B cell (primary cell): ENCODE data around the gene NOG. TPM values are rescaled to one million over a fixed set of nuclear protein-coding genes. Genes with fewer than 3 reads are reported as not detected.

Experiments used
- ATAC-seq: fragments of 200-7000 bp; cut with Tn5 transposase; one replicate; pipeline ENCODE4 v1.10.0; 2021; ENCODE audit warnings: low read depth, mild to moderate bottlenecking, moderate number of reproducible peaks, moderate library complexity
- CTCF ChIA-PET: fragments of 350-600 bp; sonication (Branson Sonifier 250); formaldehyde crosslinking; loops from one replicate; lab custom pipeline; 2021; ENCODE audit warnings: antibody characterized with exemption, inconsistent platforms; lab: Charles Lee
- POLR2A ChIA-PET: fragments of 350-600 bp; sonication (Branson Sonifier 250); formaldehyde crosslinking; loops from one replicate; lab custom pipeline; 2021; ENCODE audit warnings: antibody characterized with exemption; lab: Charles Lee
- DNase-seq: peaks from one replicate; pipeline ENCODE4 v3.0.0; 2013
- H2AFZ ChIP-seq: 2 replicates; pipeline ENCODE4 v1.6.1; 2012; ENCODE audit warnings: mild to moderate bottlenecking, low read depth, low read length; ENCODE audit not compliant: insufficient read depth, poor library complexity, severe bottlenecking
- H3K27ac ChIP-seq, 2 donors: 1 replicate in 1 of 2; 2 replicates in 1 of 2; pipeline ENCODE4 v1.5.1; 2012 to 2013; ENCODE audit warnings: low read length in 2 of 2, mild to moderate bottlenecking in 2 of 2, moderate library complexity in 1 of 2
- H3K27me3 ChIP-seq, 4 experiments: fragments of 200-600 bp in 1 of 4; sonication (generic) in 1 of 4; replicated peaks in 1 of 4; 1 replicate in 2 of 4; 2 replicates in 2 of 4; pipeline versions ENCODE4 v1.6.1 to v1.7.0; 2013 to 2016; ENCODE audit warnings: low read length in 3 of 4, mild to moderate bottlenecking in 2 of 4, mixed read lengths in 1 of 4, moderate library complexity in 1 of 4; ENCODE audit not compliant: insufficient read depth in 4 of 4, control insufficient read depth in 3 of 4; ENCODE audit errors: control extremely low read depth in 1 of 4
- H3K36me3 ChIP-seq, 2 experiments: replicated peaks in 1 of 2; 1 replicate in 1 of 2; 2 replicates in 1 of 2; pipeline versions ENCODE4 v1.6.1 to v1.7.1; 2013; ENCODE audit warnings: low read length in 1 of 2; ENCODE audit not compliant: insufficient read depth in 2 of 2, control insufficient read depth in 1 of 2; ENCODE audit errors: control extremely low read depth in 1 of 2, extremely low read depth in 1 of 2
- H3K4me1 ChIP-seq, 2 donors: fragments of 200-600 bp in 1 of 2; sonication (generic) in 1 of 2; 1 replicate in 1 of 2; 2 replicates in 1 of 2; pipeline versions ENCODE4 v1.5.1 to v1.6.1; 2013 to 2017; ENCODE audit warnings: low read length in 2 of 2; ENCODE audit not compliant: control insufficient read depth in 2 of 2, insufficient read depth in 2 of 2
- H3K4me2 ChIP-seq: replicated peaks from 2 replicates; pipeline ENCODE3; 2012; ENCODE audit warnings: mild to moderate bottlenecking, low read depth, low read length; ENCODE audit not compliant: poor library complexity, severe bottlenecking
- H3K4me3 ChIP-seq, 5 experiments: fragments of 200-600 bp in 1 of 5; sonication (generic) in 1 of 5; 1 replicate in 3 of 5; 2 replicates in 2 of 5; pipeline versions ENCODE4 v1.5.1 to v1.7.0; 2011 to 2016; ENCODE audit warnings: low read length in 4 of 5, mild to moderate bottlenecking in 4 of 5, low read depth in 2 of 5, control low read depth in 1 of 5, moderate library complexity in 1 of 5; ENCODE audit not compliant: insufficient read depth in 1 of 5; ENCODE audit errors: control extremely low read depth in 1 of 5, extremely low read depth in 1 of 5
- H3K79me2 ChIP-seq: fragments of 200-600 bp; sonication (generic); one replicate; pipeline ENCODE4 v1.6.0; 2016; ENCODE audit warnings: low read length; ENCODE audit not compliant: control insufficient read depth, insufficient read depth
- H3K9ac ChIP-seq: fragments of 200-600 bp; sonication (generic); 2 replicates; pipeline ENCODE4 v1.6.1; 2017; ENCODE audit warnings: mild to moderate bottlenecking, low read length, moderate library complexity
- H3K9me3 ChIP-seq, 3 donors: one replicate each; pipeline versions ENCODE4 v1.6.1 to v1.7.1; 2013; ENCODE audit warnings: low read length in 2 of 3; ENCODE audit not compliant: control insufficient read depth in 2 of 3, insufficient read depth in 1 of 3; ENCODE audit errors: control extremely low read depth in 1 of 3
- H4K20me1 ChIP-seq: 2 replicates; pipeline ENCODE4 v1.6.0; 2012; ENCODE audit warnings: mild to moderate bottlenecking, low read length; ENCODE audit not compliant: insufficient read depth, control insufficient read depth, poor library complexity, severe bottlenecking
- H3K27ac Mint-ChIP-seq: one replicate; pipeline ENCODE4 v1.8.0; 2021; ENCODE audit warnings: mixed read lengths
- H3K27me3 Mint-ChIP-seq: one replicate; pipeline ENCODE4 v1.8.0; 2021; ENCODE audit warnings: mixed read lengths
- H3K4me1 Mint-ChIP-seq: one replicate; pipeline ENCODE4 v1.8.0; 2021; ENCODE audit warnings: mixed read lengths
- H3K4me3 Mint-ChIP-seq: one replicate; pipeline ENCODE4 v1.8.0; 2021; ENCODE audit warnings: mixed read lengths
- H3K9me3 Mint-ChIP-seq: one replicate; pipeline ENCODE4 v1.8.0; 2022; ENCODE audit warnings: mixed read lengths; ENCODE audit not compliant: insufficient read depth
- EZH2 ChIP-seq: IDR thresholded peaks from 2 replicates; pipeline ENCODE4 v1.6.1; 2012; ENCODE audit warnings: borderline replicate concordance, low read depth, mild to moderate bottlenecking, moderate library complexity, low read length; ENCODE audit not compliant: insufficient read depth, poor library complexity, severe bottlenecking
- WGBS: methylation state at CpG from one replicate; pipeline ENCODE4 v1.1.5; 2013; ENCODE audit warnings: missing lambda C conversion rate; ENCODE audit not compliant: insufficient coverage; 5-methylcytosine and 5-hydroxymethylcytosine counted together
- intact Hi-C: fragments of 100-400 bp; cut with micrococcal nuclease; formaldehyde crosslinking; loops from one replicate; pipeline ENCODE4 v1.10.0; 2022
- polyA plus RNA-seq: library from polyadenylated mRNA; depleted of rRNA; stranded (reverse); fragments of >200 nt; gene quantifications from 2 replicates; pipeline ENCODE4 v1.2.3, GENCODE V29; 2012
- total RNA-seq, 2 donors: library from RNA; stranded (reverse); fragments of 120-200 nt in 1 of 2; gene quantifications; 1 replicate in 1 of 2; 2 replicates in 1 of 2; pipeline versions ENCODE4 v1.2.3 to v1.2.4, GENCODE V29; 2013 to 2022
- TF ChIP-seq, protein P1 (sequence below): fragments of 200-600 bp; IDR thresholded peaks from one replicate; pipeline ENCODE4 v1.8.0; 2022; ENCODE audit warnings: antibody characterized with exemption, mild to moderate bottlenecking

Gene NOG
- total and polyA plus RNA-seq, 2 donors (not counting 1 experiment from before 2014, with no cell fraction given) = not detected

DNA sequence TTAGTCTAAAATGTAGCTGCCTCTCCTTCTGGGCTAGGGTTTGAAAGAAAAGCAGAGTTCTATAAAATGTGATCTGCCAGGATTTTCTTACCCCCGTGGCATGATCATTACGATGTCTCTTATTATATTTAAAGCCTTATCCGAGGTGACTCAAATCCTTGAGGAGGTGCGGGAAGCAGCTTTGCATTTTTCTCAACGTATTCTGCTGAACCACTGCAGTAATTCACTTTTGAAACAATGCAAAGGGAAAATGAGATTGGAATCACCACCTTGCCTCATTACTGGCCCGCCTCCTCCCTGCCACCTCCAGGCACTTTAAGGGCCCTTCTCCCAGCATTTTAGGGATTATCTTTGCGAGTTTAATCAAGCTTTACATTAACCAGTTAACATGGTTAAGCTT is 9.7 kb upstream of the NOG start:
- ATAC-seq = no peak
- no peaks in the 10 kb centered on the region for H4K20me1 ChIP-seq
- H3K4me2 ChIP-seq = no peak overlapping the region
- no peak overlapping the region for H3K4me3 Mint-ChIP-seq
- CTCF ChIA-PET = interaction anchor here (0.8 to 2.0 kb wide), 2 partner anchors 9 to 132 kb away, joined by 3 to 9 read pairs; partner anchors contain the start of gene NOG
- DNase-seq = no peak
- no peak overlapping the region for H3K4me3 ChIP-seq
- intact Hi-C loops = no loop called here
- H3K79me2 ChIP-seq = no peaks in the 10 kb centered on the region
- H3K9me3 Mint-ChIP-seq = peaks cover 5% of the 10 kb centered on the region
- H3K9ac ChIP-seq = no peak overlapping the region
- H3K27me3 ChIP-seq = peaks cover 0 to 4% (median 2%) of the 10 kb centered on the region in 4 experiments
- no peaks in the 10 kb centered on the region for H3K4me1 Mint-ChIP-seq
- H2AFZ ChIP-seq = no peak overlapping the region
- POLR2A ChIA-PET = no interaction called here
- H3K27me3 Mint-ChIP-seq = peaks cover 45% of the 10 kb centered on the region
- no peaks in the 10 kb centered on the region for H3K9me3 ChIP-seq
- no peak overlapping the region for H3K27ac Mint-ChIP-seq
- WGBS = 97% methylated on average over 5 of the region's 7 CpGs
- H3K27ac ChIP-seq = no peak overlapping the region
- H3K36me3 ChIP-seq = no peaks in the 10 kb centered on the region
- TF ChIP-seq EZH2 = no peak
- H3K4me1 ChIP-seq = no peaks in the 10 kb centered on the region

DNA sequence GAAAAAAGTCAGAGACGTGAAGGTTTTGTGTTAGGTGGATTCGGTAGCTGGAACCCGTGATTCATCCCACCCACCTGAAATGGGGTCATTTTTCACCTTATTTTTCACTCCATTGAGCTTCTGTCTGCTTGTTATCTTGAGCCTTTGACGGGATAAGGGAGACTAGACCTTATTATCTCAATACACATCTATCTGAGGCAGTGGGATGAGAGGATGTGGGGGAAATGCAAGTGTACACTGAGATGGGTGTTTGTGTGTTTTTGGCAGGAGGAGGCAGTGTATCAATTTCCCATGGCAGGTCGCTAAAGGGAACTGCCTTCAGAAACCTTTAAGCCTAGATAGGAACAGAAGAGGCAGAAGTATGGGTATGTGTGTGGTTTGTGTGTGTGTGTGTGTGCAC is 6.2 kb upstream of the NOG start:
- ChIA-PET CTCF (no interaction called here), POLR2A (no interaction called here)
- 67% methylated on average over 1 of the region's 5 CpGs for WGBS
- Histone ChIP-seq H3K79me2 (no peaks in the 10 kb centered on the region), H3K27me3 (peaks cover 0 to 23% (median 10%) of the 10 kb centered on the region in 4 experiments), H3K36me3 (no peaks in the 10 kb centered on the region), H2AFZ (no peak overlapping the region), H3K9me3 (no peaks in the 10 kb centered on the region), H3K4me3 (no peak overlapping the region), H3K4me2 (no peak overlapping the region), H3K4me1 (peaks cover 0 to 4% of the 10 kb centered on the region in 2 donors), H4K20me1 (no peaks in the 10 kb centered on the region), H3K9ac (no peak overlapping the region), H3K27ac (no peak overlapping the region)
- Mint-ChIP-seq H3K4me3 (no peak overlapping the region), H3K9me3 (no peaks in the 10 kb centered on the region), H3K27ac (no peak overlapping the region), H3K4me1 (peaks cover 4% of the 10 kb centered on the region), H3K27me3 (peaks cover 53% of the 10 kb centered on the region)
- TF ChIP-seq, protein P1, sequence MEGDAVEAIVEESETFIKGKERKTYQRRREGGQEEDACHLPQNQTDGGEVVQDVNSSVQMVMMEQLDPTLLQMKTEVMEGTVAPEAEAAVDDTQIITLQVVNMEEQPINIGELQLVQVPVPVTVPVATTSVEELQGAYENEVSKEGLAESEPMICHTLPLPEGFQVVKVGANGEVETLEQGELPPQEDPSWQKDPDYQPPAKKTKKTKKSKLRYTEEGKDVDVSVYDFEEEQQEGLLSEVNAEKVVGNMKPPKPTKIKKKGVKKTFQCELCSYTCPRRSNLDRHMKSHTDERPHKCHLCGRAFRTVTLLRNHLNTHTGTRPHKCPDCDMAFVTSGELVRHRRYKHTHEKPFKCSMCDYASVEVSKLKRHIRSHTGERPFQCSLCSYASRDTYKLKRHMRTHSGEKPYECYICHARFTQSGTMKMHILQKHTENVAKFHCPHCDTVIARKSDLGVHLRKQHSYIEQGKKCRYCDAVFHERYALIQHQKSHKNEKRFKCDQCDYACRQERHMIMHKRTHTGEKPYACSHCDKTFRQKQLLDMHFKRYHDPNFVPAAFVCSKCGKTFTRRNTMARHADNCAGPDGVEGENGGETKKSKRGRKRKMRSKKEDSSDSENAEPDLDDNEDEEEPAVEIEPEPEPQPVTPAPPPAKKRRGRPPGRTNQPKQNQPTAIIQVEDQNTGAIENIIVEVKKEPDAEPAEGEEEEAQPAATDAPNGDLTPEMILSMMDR = no peak
- no peak for TF ChIP-seq EZH2
- ATAC-seq (no peak), DNase-seq (no peak)
- intact Hi-C loops = no loop called here
